ENCODE data around the gene CERS6.

The CERS6 gene

DNA sequence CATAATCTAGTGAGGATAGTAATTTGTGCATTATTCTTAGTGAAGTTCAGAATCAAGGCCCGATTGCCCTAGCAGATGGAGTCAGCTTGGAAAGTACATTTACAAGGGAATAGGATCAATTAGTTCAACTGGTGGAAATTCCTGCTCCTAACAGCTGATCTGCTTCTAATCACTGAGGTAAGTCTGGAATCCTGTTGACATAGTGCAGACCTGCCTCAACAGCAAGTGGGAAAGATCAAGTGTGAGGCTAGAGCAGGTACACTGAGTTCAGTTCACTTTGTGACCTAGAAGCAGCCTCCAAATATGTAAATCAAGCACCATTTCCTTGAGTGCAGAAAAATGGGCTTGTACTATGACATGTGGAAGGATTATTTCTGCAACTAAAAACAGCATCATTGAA lies 235.1 kb downstream of the CERS6 start:
- H3K36me3 ChIP-seq (ENCODE audit: control insufficient read depth, insufficient read depth, low read length) = no peaks in the 10 kb centered on the region
- H3K9me3 ChIP-seq (ENCODE audit: control insufficient read depth, low read length) = no peaks in the 10 kb centered on the region
- no peak overlapping the region for H2AFZ ChIP-seq
- no peak overlapping the region for H3K9ac ChIP-seq
- no peaks in the 10 kb centered on the region for H3K27me3 ChIP-seq (ENCODE audit: control insufficient read depth, insufficient read depth, low read length)
- no peak overlapping the region for H3K4me3 ChIP-seq (ENCODE audit: low read depth, low read length)
- no peak overlapping the region for H3K4me2 ChIP-seq (ENCODE audit: low read length)
- no peak overlapping the region for H3K27ac ChIP-seq
- H3K79me2 ChIP-seq = no peaks in the 10 kb centered on the region
- H3K4me1 ChIP-seq = no peaks in the 10 kb centered on the region
- TF ChIP-seq, protein P1, sequence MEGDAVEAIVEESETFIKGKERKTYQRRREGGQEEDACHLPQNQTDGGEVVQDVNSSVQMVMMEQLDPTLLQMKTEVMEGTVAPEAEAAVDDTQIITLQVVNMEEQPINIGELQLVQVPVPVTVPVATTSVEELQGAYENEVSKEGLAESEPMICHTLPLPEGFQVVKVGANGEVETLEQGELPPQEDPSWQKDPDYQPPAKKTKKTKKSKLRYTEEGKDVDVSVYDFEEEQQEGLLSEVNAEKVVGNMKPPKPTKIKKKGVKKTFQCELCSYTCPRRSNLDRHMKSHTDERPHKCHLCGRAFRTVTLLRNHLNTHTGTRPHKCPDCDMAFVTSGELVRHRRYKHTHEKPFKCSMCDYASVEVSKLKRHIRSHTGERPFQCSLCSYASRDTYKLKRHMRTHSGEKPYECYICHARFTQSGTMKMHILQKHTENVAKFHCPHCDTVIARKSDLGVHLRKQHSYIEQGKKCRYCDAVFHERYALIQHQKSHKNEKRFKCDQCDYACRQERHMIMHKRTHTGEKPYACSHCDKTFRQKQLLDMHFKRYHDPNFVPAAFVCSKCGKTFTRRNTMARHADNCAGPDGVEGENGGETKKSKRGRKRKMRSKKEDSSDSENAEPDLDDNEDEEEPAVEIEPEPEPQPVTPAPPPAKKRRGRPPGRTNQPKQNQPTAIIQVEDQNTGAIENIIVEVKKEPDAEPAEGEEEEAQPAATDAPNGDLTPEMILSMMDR (IDR thresholded peaks at IDR 0.05) = no peak

DNA sequence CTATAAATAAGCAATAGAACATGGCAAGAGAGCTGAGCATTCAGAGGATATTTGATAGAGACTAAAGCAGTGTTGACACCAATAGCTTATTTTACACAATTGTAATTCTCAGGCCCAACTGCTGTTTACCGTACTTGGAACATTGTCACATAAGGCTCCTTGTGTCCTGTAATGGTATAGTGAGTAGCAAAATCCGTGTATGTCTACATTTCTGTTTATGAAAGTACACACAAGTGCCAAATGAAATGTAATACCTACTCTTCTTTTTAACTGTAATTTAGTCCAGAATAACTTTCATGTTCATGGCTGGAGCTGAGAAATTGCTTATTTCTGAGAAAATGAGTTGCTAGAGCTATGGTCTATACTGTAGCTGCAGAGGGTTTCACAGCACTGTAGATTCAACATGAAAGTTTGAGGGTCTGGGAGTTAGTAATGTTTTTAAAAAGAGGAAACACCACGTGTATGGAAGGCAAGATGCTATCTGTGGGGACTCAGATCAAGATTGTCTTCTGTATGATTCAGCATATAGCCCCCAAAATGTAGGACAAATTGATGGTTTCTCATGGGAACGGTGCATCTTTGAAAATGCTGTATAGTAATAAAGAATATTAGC lies 236.2 kb downstream of the CERS6 start:
- no peaks in the 10 kb centered on the region for H3K36me3 ChIP-seq (ENCODE audit: control insufficient read depth, insufficient read depth, low read length)
- TF ChIP-seq, protein P1 (IDR thresholded peaks at IDR 0.05) = no peak
- H3K9ac ChIP-seq = no peak overlapping the region
- no peaks in the 10 kb centered on the region for H3K79me2 ChIP-seq
- H3K4me1 ChIP-seq = no peaks in the 10 kb centered on the region
- H2AFZ ChIP-seq = no peak overlapping the region
- H3K9me3 ChIP-seq (ENCODE audit: control insufficient read depth, low read length) = no peaks in the 10 kb centered on the region
- H3K4me3 ChIP-seq (ENCODE audit: low read depth, low read length) = no peak overlapping the region
- H3K27ac ChIP-seq = no peak overlapping the region
- H3K4me2 ChIP-seq (ENCODE audit: low read length) = no peak overlapping the region
- H3K27me3 ChIP-seq (ENCODE audit: control insufficient read depth, insufficient read depth, low read length) = no peaks in the 10 kb centered on the region

DNA sequence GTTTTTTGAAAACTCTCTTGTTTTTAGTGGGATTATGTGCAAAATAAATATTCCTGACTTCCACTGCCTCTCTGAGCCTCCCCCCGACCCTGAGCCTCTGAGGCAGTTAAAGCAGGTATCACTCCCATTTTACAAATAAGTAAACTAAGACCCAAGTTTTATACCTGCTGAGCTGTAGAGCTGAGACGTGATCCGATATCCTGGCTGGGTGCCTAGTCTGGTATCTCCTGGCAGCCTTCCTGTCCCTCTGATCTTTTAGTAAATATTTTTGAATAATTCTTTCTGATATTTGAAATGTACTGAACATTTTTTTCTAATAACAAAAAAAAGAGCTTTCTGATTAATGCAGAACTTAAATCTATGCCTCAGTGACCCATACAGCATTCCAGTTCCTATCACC lies 238.1 kb downstream of the CERS6 start:
- no peaks in the 10 kb centered on the region for H3K4me1 ChIP-seq
- H3K36me3 ChIP-seq (ENCODE audit: control insufficient read depth, insufficient read depth, low read length) = no peaks in the 10 kb centered on the region
- H3K9me3 ChIP-seq (ENCODE audit: control insufficient read depth, low read length) = no peaks in the 10 kb centered on the region
- no peak overlapping the region for H3K4me2 ChIP-seq (ENCODE audit: low read length)
- no peaks in the 10 kb centered on the region for H3K27me3 ChIP-seq (ENCODE audit: control insufficient read depth, insufficient read depth, low read length)
- no peak overlapping the region for H2AFZ ChIP-seq
- H3K9ac ChIP-seq = no peak overlapping the region
- H3K4me3 ChIP-seq (ENCODE audit: low read depth, low read length) = no peak overlapping the region
- H3K79me2 ChIP-seq = no peaks in the 10 kb centered on the region
- TF ChIP-seq, protein P1 (IDR thresholded peaks at IDR 0.05) = no peak
- no peak overlapping the region for H3K27ac ChIP-seq

DNA sequence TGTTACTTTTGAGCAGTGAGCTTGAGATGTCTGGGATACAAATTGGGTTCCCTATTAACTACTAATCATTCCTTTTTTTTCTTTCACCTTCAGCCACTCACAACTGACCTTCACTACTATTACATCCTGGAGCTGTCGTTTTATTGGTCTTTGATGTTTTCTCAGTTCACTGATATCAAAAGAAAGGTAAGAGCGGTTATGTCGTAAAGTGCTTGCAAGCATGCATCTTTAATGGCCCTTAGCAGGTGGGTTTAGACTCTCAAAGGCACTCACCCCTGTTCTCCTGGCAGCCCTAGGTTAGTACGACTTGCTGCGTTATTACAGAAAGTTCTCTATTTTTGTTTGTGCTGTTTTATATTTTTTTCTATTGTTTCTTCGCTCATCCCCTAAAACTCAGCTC lies 238.8 kb downstream of the CERS6 start:
- TF ChIP-seq, protein P1 (IDR thresholded peaks at IDR 0.05) = no peak

DNA sequence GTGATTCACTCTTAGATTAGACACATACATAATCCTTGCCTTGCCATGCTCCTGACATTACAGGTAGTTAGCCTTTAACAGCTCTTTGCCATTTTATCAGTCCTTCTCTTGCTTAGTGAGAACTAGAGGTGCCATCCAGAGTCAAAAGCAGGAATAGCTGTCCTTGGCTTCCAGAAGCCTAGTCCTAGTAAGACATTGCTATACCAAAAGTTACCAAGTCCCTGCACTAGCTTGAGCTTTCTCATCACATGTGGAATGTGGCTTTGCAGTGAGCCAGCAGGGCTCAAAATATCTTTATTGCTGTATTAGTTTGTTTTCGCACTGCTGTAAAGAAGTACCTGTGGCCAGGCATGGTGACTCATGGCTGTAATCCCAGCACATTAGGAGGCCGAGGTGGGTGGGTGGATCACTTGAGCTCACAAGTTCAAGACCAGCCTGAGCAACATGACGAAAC lies 241.6 kb downstream of the CERS6 start:
- no peak overlapping the region for H2AFZ ChIP-seq
- H3K79me2 ChIP-seq = no peaks in the 10 kb centered on the region
- no peaks in the 10 kb centered on the region for H3K27me3 ChIP-seq (ENCODE audit: control insufficient read depth, insufficient read depth, low read length)
- no peaks in the 10 kb centered on the region for H3K36me3 ChIP-seq (ENCODE audit: control insufficient read depth, insufficient read depth, low read length)
- no peaks in the 10 kb centered on the region for H3K4me1 ChIP-seq
- TF ChIP-seq, protein P1 (IDR thresholded peaks at IDR 0.05) = no peak
- H3K4me2 ChIP-seq (ENCODE audit: low read length) = no peak overlapping the region
- no peaks in the 10 kb centered on the region for H3K9me3 ChIP-seq (ENCODE audit: control insufficient read depth, low read length)
- H3K27ac ChIP-seq = no peak overlapping the region
- H3K4me3 ChIP-seq (ENCODE audit: low read depth, low read length) = no peak overlapping the region
- no peak overlapping the region for H3K9ac ChIP-seq

More for the DNA sequence above, 238.8 kb downstream of the CERS6 start:
- no peak overlapping the region for H3K27ac ChIP-seq
- no peak overlapping the region for H3K4me2 ChIP-seq (ENCODE audit: low read length)
- H3K9me3 ChIP-seq (ENCODE audit: control insufficient read depth, low read length) = no peaks in the 10 kb centered on the region
- H3K36me3 ChIP-seq (ENCODE audit: control insufficient read depth, insufficient read depth, low read length) = no peaks in the 10 kb centered on the region
- no peaks in the 10 kb centered on the region for H3K79me2 ChIP-seq
- no peaks in the 10 kb centered on the region for H3K27me3 ChIP-seq (ENCODE audit: control insufficient read depth, insufficient read depth, low read length)
- no peaks in the 10 kb centered on the region for H3K4me1 ChIP-seq
- no peak overlapping the region for H3K4me3 ChIP-seq (ENCODE audit: low read depth, low read length)
- H2AFZ ChIP-seq = no peak overlapping the region
- H3K9ac ChIP-seq = no peak overlapping the region

All from parathyroid adenoma (tissue), 2 donors.